Testis (tissue), 2 donors: ENCODE results near the gene SIK3.

Source experiments
- POLR2A ChIP-seq: fragments of 450-650 bp; IDR thresholded peaks from one replicate; pipeline ENCODE4 v1.6.1; 2017; ENCODE audit warnings: antibody characterized with exemption, mild to moderate bottlenecking, moderate library complexity
- TF ChIP-seq, protein P1 (sequence below), 3 experiments: fragments of 450-650 bp in 2 of 3; fragments of 200-600 bp in 1 of 3; sonication (generic) in 1 of 3; IDR thresholded peaks; one replicate each; pipeline ENCODE4 v1.5.1; 2016 to 2019; ENCODE audit warnings: antibody characterized with exemption in 3 of 3, mild to moderate bottlenecking in 2 of 3, moderate library complexity in 1 of 3

DNA sequence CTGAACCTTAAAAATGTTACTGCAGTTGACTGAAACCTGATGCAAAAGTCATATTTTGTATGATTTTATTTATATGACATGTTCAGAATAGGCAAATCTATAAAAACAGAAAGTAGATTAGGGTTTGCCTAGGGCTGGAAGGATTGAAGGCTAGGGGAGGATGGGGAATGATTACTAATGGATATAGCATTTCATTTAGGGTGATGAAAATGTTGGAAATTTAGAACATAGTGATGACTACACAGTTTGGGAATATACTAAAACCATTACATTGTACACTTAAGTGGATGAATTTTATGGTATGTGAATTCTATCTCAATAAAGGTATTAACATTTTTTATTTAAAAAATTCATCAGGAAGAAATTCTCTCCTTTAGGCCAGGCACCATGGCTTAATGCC, 22.9 kb upstream of the SIK3 start:
- TF ChIP-seq, protein P1, sequence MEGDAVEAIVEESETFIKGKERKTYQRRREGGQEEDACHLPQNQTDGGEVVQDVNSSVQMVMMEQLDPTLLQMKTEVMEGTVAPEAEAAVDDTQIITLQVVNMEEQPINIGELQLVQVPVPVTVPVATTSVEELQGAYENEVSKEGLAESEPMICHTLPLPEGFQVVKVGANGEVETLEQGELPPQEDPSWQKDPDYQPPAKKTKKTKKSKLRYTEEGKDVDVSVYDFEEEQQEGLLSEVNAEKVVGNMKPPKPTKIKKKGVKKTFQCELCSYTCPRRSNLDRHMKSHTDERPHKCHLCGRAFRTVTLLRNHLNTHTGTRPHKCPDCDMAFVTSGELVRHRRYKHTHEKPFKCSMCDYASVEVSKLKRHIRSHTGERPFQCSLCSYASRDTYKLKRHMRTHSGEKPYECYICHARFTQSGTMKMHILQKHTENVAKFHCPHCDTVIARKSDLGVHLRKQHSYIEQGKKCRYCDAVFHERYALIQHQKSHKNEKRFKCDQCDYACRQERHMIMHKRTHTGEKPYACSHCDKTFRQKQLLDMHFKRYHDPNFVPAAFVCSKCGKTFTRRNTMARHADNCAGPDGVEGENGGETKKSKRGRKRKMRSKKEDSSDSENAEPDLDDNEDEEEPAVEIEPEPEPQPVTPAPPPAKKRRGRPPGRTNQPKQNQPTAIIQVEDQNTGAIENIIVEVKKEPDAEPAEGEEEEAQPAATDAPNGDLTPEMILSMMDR (IDR thresholded peaks at IDR 0.05), result no peak
- TF ChIP-seq POLR2A, result no peak
